HepG2 (cell line): ENCODE data around the gene TMEM187. TPM values are rescaled to one million over a fixed set of nuclear protein-coding genes. Genes with fewer than 3 reads are reported as not detected.

ENCODE experiments used
- ARID2 ChIP-seq: sonication (generic); formaldehyde crosslinking; IDR thresholded peaks from 2 replicates; pipeline ENCODE4 v1.8.1; 2022; ENCODE audit warnings: mild to moderate bottlenecking, missing genetic modification reagents, borderline replicate concordance
- ELF4 ChIP-seq: sonication (generic); formaldehyde crosslinking; IDR thresholded peaks from 2 replicates; pipeline ENCODE4 v1.5.0; 2020; ENCODE audit warnings: missing genetic modification reagents, mild to moderate bottlenecking, moderate library complexity, borderline replicate concordance
- EZH2 ChIP-seq: conservative IDR thresholded peaks from 2 replicates; pipeline ENCODE4 v1.6.1; 2012; ENCODE audit warnings: mild to moderate bottlenecking, low read depth, low read length, moderate library complexity
- GLI4 ChIP-seq: sonication (generic); formaldehyde crosslinking; IDR thresholded peaks from 2 replicates; pipeline ENCODE4 v1.5.1; 2020; ENCODE audit warnings: missing genetic modification reagents, mild to moderate bottlenecking, moderate library complexity, borderline replicate concordance
- PHB2 ChIP-seq: fragments of 450-650 bp; IDR thresholded peaks from 2 replicates; pipeline ENCODE4 v1.6.1; 2018; ENCODE audit not compliant: partially characterized antibody
- RERE ChIP-seq: IDR thresholded peaks from 2 replicates; pipeline ENCODE4 v1.6.1; 2016; ENCODE audit warnings: low read depth, missing genetic modification reagents, missing compliant biosample characterization
- TGIF2 ChIP-seq: IDR thresholded peaks from 2 replicates; pipeline ENCODE4 v1.6.1; 2016; ENCODE audit warnings: control low read depth, missing compliant biosample characterization
- ZBTB46 ChIP-seq: sonication (generic); formaldehyde crosslinking; IDR thresholded peaks from 2 replicates; pipeline ENCODE4 v1.4.0; 2020; ENCODE audit warnings: mild to moderate bottlenecking, missing genetic modification reagents, borderline replicate concordance
- ZMYM2 ChIP-seq: sonication (generic); formaldehyde crosslinking; IDR thresholded peaks from 2 replicates; pipeline ENCODE4 v1.8.0; 2022; ENCODE audit warnings: mild to moderate bottlenecking, missing genetic modification reagents
- ZNF205 ChIP-seq: IDR thresholded peaks from 2 replicates; pipeline ENCODE4 v1.6.1; 2018; ENCODE audit warnings: missing biosample characterization, missing genetic modification reagents
- ZNF44 ChIP-seq: sonication (generic); formaldehyde crosslinking; IDR thresholded peaks from 2 replicates; pipeline ENCODE4 v1.5.1; 2020; ENCODE audit warnings: mild to moderate bottlenecking, missing genetic modification reagents
- ZNF589 ChIP-seq: sonication (generic); formaldehyde crosslinking; conservative IDR thresholded peaks from 2 replicates; pipeline ENCODE4 v1.8.0; 2022; ENCODE audit warnings: mild to moderate bottlenecking, moderate library complexity, missing genetic modification reagents
- ZSCAN30 ChIP-seq: sonication (generic); formaldehyde crosslinking; IDR thresholded peaks from 2 replicates; pipeline ENCODE4 v1.5.0; 2020; ENCODE audit warnings: mild to moderate bottlenecking, missing genetic modification reagents
- ZXDC ChIP-seq: sonication (generic); formaldehyde crosslinking; IDR thresholded peaks from 2 replicates; pipeline ENCODE4 v1.5.0; 2020; ENCODE audit warnings: mild to moderate bottlenecking, missing genetic modification reagents
- polyA plus RNA-seq, 8 experiments: library from polyadenylated mRNA; depleted of rRNA in 3 of 8; stranded (reverse) in 7 of 8; unstranded in 1 of 8; fragments of >200 nt; fragmentation: Illumina TruSeq in 4 of 8; extraction: Trizol in 4 of 8; gene quantifications; 2 replicates each; pipeline versions ENCODE4 v1.2.1 to v1.2.3, GENCODE V29; 2011 to 2016; ENCODE audit warnings: low read depth in 4 of 8, missing spikeins in 1 of 8, mixed read lengths in 1 of 8; ENCODE audit not compliant: insufficient read depth in 1 of 8
- total RNA-seq, 5 experiments: library from RNA; depleted of rRNA; stranded (reverse); fragments of >200 nt; fragmentation: Illumina TruSeq; extraction: Trizol; gene quantifications; 2 replicates each; pipeline ENCODE4 v1.2.3, GENCODE V29; 2016; ENCODE audit warnings: low read depth in 1 of 5
- TF ChIP-seq, protein P1 (sequence below): sonication (generic); formaldehyde crosslinking; IDR thresholded peaks from 2 replicates; pipeline ENCODE4 v1.5.0; 2020; ENCODE audit warnings: mild to moderate bottlenecking, missing genetic modification reagents, moderate library complexity

Gene TMEM187
- total and polyA plus RNA-seq, 2 of the 13 experiments (the other 11 are each of a cell fraction or from before 2014, with no cell fraction given) = 2.2 to 6.2 TPM

GRCh38 chrX:153927922-153928760 lies 44.4 kb upstream of the TMEM187 start (continued):
- TF ChIP-seq RERE (CRISPR knock-in tag) (no peak), ZNF589 (CRISPR knock-in tag) (no peak), ZBTB46 (no peak), PHB2 (no peak), ZSCAN30 (CRISPR knock-in tag) (no peak), ARID2 (CRISPR knock-in tag) (no peak), EZH2 (no peak), ZNF44 (CRISPR knock-in tag) (no peak), GLI4 (CRISPR knock-in tag) (no peak), ELF4 (no peak), ZMYM2 (CRISPR knock-in tag) (no peak), ZNF205 (CRISPR knock-in tag) (no peak), TGIF2 (no peak), ZXDC (CRISPR knock-in tag) (no peak)
- TF ChIP-seq, protein P1, sequence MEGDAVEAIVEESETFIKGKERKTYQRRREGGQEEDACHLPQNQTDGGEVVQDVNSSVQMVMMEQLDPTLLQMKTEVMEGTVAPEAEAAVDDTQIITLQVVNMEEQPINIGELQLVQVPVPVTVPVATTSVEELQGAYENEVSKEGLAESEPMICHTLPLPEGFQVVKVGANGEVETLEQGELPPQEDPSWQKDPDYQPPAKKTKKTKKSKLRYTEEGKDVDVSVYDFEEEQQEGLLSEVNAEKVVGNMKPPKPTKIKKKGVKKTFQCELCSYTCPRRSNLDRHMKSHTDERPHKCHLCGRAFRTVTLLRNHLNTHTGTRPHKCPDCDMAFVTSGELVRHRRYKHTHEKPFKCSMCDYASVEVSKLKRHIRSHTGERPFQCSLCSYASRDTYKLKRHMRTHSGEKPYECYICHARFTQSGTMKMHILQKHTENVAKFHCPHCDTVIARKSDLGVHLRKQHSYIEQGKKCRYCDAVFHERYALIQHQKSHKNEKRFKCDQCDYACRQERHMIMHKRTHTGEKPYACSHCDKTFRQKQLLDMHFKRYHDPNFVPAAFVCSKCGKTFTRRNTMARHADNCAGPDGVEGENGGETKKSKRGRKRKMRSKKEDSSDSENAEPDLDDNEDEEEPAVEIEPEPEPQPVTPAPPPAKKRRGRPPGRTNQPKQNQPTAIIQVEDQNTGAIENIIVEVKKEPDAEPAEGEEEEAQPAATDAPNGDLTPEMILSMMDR (CRISPR knock-in tag) = peak; percentile 31; the same call in 1 of the 2 replicates
